Right renal cortex interstitium (tissue), 3 donors: ENCODE results near the gene LINGO4. TPM values are rescaled to one million over a fixed set of nuclear protein-coding genes. Genes with fewer than 3 reads are reported as not detected.

Experiments
- DNase-seq, 3 donors: peaks; one replicate each; pipeline ENCODE4 v3.0.0-alpha.2; 2013; ENCODE audit warnings: low read depth in 3 of 3, low spot score in 2 of 3
- polyA plus RNA-seq, 3 donors: library from polyadenylated mRNA; unstranded; fragments of 120-200 nt; gene quantifications; one replicate each; pipeline ENCODE4 v1.2.1, GENCODE V29; 2013; ENCODE audit not compliant: insufficient read length in 3 of 3

LINGO4 gene
- under 1 TPM in 2 of 3 donors, not detected in 1; 0.04 TPM for polyA plus RNA-seq

GRCh38 chr1:151805066-151805820 is at the start of gene LINGO4:
Gene LINGO4, minus strand, starts transcription at chr1:151805419. Its CDS starts 2,715 bp downstream, at chr1:151802704.
- DNase-seq = no peak

GRCh38 chr1:151854658-151855057 is 49.4 kb upstream of the LINGO4 start:
- no peak for DNase-seq

- DNase-seq = no peak
These were observed 48.3 kb upstream of the LINGO4 start, which contains the start of gene THEM5 for GRCh38 chr1:151853411-151853943. Gene THEM5, minus strand, starts transcription at chr1:151853712. Its CDS starts 147 bp downstream, at chr1:151853565.

- DNase-seq = no peak
These were observed 47.5 kb upstream of the LINGO4 start for GRCh38 chr1:151852733-151853132.

- DNase-seq = no peak
These were observed 46.7 kb upstream of the LINGO4 start for GRCh38 chr1:151851886-151852285.

- DNase-seq = no peak
These were observed 44.7 kb upstream of the LINGO4 start for GRCh38 chr1:151849871-151850270.

GRCh38 chr1:151849126-151849525 is 43.9 kb upstream of the LINGO4 start:
- DNase-seq = no peak

GRCh38 chr1:151847867-151848596 is 42.8 kb upstream of the LINGO4 start:
- no peak for DNase-seq

- DNase-seq = no peak
These were observed 41.5 kb upstream of the LINGO4 start for GRCh38 chr1:151846686-151847237.

GRCh38 chr1:151846062-151846568 is 40.9 kb upstream of the LINGO4 start:
- DNase-seq = no peak

- DNase-seq = no peak
These were observed 38.2 kb upstream of the LINGO4 start for GRCh38 chr1:151843398-151843797.

GRCh38 chr1:151841141-151841540 is 35.9 kb upstream of the LINGO4 start:
- DNase-seq = no peak

GRCh38 chr1:151840421-151840820 is 35.2 kb upstream of the LINGO4 start:
- no peak for DNase-seq

GRCh38 chr1:151839457-151840403 is 34.5 kb upstream of the LINGO4 start, which contains the start of gene C2CD4D:
Gene C2CD4D, minus strand, starts transcription at chr1:151839820. Its CDS starts 831 bp downstream, at chr1:151838989.
- DNase-seq = no peak

- DNase-seq = no peak
These were observed 33.8 kb upstream of the LINGO4 start for GRCh38 chr1:151839082-151839412.

GRCh38 chr1:151838222-151839081 is 33.2 kb upstream of the LINGO4 start:
- no peak for DNase-seq

GRCh38 chr1:151837884-151838221 is 32.6 kb upstream of the LINGO4 start:
- DNase-seq = no peak

- no peak for DNase-seq
These were observed 32.0 kb upstream of the LINGO4 start for GRCh38 chr1:151837197-151837596.

GRCh38 chr1:151835596-151835995 is 30.4 kb upstream of the LINGO4 start:
- no peak for DNase-seq
